Psoas muscle (tissue), 8 donors: ENCODE results near the gene KLF3. TPM values are rescaled to one million over a fixed set of nuclear protein-coding genes. Genes with fewer than 3 reads are reported as not detected.

Source experiments
- ATAC-seq, 4 donors: fragments of 200-7000 bp; cut with Tn5 transposase; one replicate each; pipeline ENCODE4 v1.9.1; 2020; ENCODE audit warnings: moderate library complexity in 3 of 4, mild to moderate bottlenecking in 2 of 4
- DNase-seq, 2 donors: peaks; one replicate each; pipeline ENCODE4 v3.0.0-alpha.2; 2020
- H3K27ac ChIP-seq: fragments of 200-600 bp; one replicate; pipeline ENCODE4 v1.8.0; 2022
- H3K27me3 ChIP-seq, 3 donors: fragments of 200-600 bp in 1 of 3; one replicate each; pipeline versions ENCODE4 v1.6.1 to v1.8.0; 2013 to 2022; ENCODE audit warnings: low read length in 2 of 3, mild to moderate bottlenecking in 2 of 3, moderate library complexity in 1 of 3; ENCODE audit not compliant: insufficient read depth in 3 of 3
- H3K36me3 ChIP-seq, 2 donors: fragments of 200-600 bp in 1 of 2; one replicate each; pipeline versions ENCODE4 v1.6.1 to v1.8.0; 2013 to 2022; ENCODE audit warnings: low read depth in 1 of 2, mild to moderate bottlenecking in 1 of 2, moderate library complexity in 1 of 2; ENCODE audit not compliant: insufficient read depth in 1 of 2
- H3K4me1 ChIP-seq: fragments of 200-600 bp; one replicate; pipeline ENCODE4 v1.8.0; 2022
- H3K4me3 ChIP-seq: fragments of 200-600 bp; one replicate; pipeline ENCODE4 v1.8.0; 2022; ENCODE audit warnings: mild to moderate bottlenecking
- H3K9me3 ChIP-seq: fragments of 200-600 bp; one replicate; pipeline ENCODE4 v1.8.0; 2022
- WGBS, 3 donors: extraction: QIAGEN DNeasy Blood & Tissue Kit; methylation state at CpG; one replicate each; pipeline versions ENCODE4 v1.1.6 to v1.1.7; 2013; 5-methylcytosine and 5-hydroxymethylcytosine counted together
- intact Hi-C, 2 donors: fragments of 100-400 bp; cut with DNase I; formaldehyde crosslinking; loops; one replicate each; pipeline versions ENCODE4 v1.11.0 to v1.14.2; 2022
- polyA plus RNA-seq, 3 donors: library from polyadenylated mRNA; stranded (reverse); fragments of 200-250 nt; gene quantifications; one replicate each; pipeline ENCODE4 v1.2.3, GENCODE V29; 2013
- total RNA-seq, 4 donors: library from RNA; stranded (reverse); fragmentation: NEBNext Ultra II Directional in 2 of 4; extraction: Animal tissue kit (Norgen Biotek cat#: 25700) in 2 of 4; gene quantifications; one replicate each; pipeline versions ENCODE4 v1.2.1 to v1.2.4, GENCODE V29; 2021 to 2023
- TF ChIP-seq, protein P1 (sequence below): fragments of 200-600 bp; IDR thresholded peaks from one replicate; pipeline ENCODE4 v1.8.0; 2022; ENCODE audit warnings: antibody characterized with exemption
- donor health status: healthy with polysubstance abuse.
- donor health status: DM: no; HTN: no; CAD: no; lungs with moderate emphysema.
- donor health status: Bipolar disorder and iron deficiency.
- donor health status: healthy.
- donor health status: DM: yes; HTN: yes; CAD: no.
- donor health status: DM: no; HTN: no; CAD: no.
- donor health status: DM: no; HTN: no; CAD: no.
- donor health status: DM: yes; HTN: yes; CAD: no.

The KLF3 gene
- total and polyA plus RNA-seq, 7 donors, result 8.9 to 29.1 (median 14.7) TPM

DNA sequence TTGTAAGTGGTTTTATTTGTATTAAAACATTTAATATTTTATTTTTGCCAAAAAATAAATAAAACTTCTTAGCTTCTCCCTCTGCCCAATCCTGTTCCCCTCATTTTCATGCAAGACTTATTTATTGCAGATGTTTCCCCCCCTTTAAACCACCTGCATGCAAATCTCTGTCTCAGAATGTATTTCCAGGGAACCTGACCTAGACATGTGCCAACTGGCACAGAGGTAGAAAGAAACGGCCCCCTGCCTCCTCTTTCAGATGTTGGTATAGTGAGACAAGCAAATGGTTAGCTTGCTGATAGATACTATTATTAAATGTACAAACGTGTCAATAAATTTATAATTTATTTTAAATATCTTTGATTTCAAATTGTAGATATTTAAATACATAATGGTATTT lies 47.1 kb downstream of the KLF3 start:
- H3K9me3 ChIP-seq, result peaks cover 6% of the 10 kb centered on the region
- no peaks in the 10 kb centered on the region for H3K27me3 ChIP-seq
- TF ChIP-seq, protein P1, sequence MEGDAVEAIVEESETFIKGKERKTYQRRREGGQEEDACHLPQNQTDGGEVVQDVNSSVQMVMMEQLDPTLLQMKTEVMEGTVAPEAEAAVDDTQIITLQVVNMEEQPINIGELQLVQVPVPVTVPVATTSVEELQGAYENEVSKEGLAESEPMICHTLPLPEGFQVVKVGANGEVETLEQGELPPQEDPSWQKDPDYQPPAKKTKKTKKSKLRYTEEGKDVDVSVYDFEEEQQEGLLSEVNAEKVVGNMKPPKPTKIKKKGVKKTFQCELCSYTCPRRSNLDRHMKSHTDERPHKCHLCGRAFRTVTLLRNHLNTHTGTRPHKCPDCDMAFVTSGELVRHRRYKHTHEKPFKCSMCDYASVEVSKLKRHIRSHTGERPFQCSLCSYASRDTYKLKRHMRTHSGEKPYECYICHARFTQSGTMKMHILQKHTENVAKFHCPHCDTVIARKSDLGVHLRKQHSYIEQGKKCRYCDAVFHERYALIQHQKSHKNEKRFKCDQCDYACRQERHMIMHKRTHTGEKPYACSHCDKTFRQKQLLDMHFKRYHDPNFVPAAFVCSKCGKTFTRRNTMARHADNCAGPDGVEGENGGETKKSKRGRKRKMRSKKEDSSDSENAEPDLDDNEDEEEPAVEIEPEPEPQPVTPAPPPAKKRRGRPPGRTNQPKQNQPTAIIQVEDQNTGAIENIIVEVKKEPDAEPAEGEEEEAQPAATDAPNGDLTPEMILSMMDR, result no peak
- no peak for DNase-seq
- 62 to 69% (median 66%) methylated on average over 2 of the region's 2 CpGs for WGBS, 3 donors
- H3K36me3 ChIP-seq, result no peaks in the 10 kb centered on the region
- ATAC-seq, result no peak
- no peak overlapping the region for H3K4me3 ChIP-seq
- H3K27ac ChIP-seq, result no peak overlapping the region
- intact Hi-C loops, result no loop called here
- no peaks in the 10 kb centered on the region for H3K4me1 ChIP-seq

DNA sequence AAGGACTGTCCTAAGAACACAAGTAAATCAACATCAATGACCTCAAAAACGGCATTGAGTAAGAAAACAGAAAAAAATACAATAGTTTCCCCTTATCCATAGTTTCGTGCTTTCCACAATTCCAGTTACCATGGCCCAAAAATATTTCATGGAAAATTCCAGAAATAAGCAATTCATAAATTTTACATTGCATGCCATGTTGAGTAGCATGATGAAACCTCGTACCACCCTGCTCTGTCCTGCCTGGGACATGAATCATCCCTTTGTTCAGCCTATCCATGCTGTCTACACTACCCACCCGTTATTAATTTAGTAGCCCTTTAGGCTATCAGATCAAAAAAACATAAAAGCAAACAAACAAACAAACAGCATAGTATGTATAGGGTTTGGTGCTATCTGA lies 51.1 kb downstream of the KLF3 start:
- no peaks in the 10 kb centered on the region for H3K36me3 ChIP-seq
- peaks cover 6% of the 10 kb centered on the region for H3K9me3 ChIP-seq
- H3K4me1 ChIP-seq, result no peaks in the 10 kb centered on the region
- intact Hi-C loops, result no loop called here
- DNase-seq (no peak), ATAC-seq (no peak)
- no peak overlapping the region for H3K4me3 ChIP-seq
- TF ChIP-seq, protein P1, result no peak
- H3K27ac ChIP-seq, result no peak overlapping the region
- peaks cover 0 to 2% (median 0%) of the 10 kb centered on the region in 3 donors for H3K27me3 ChIP-seq
- WGBS, 3 donors, result 66 to 72% (median 70%) methylated on average over 4 of the region's 4 CpGs

DNA sequence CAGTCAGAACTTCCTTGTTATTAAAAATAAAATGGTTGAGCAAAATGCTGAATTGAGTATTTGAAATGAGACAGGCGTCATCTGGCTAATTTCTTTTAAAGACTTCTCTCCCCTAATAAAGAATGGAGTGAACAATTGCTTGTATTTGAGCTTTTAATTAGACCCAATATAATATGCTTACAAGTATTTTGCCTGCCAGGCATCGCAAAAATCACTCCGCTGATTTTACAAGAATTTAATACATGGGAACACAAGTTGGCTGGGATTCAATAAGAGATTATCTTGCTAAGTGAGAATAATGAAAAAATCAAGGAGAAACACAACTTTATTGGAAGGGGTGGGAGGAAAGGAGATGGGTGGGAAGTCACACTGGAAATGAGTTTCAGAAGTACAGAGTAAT lies 52.3 kb downstream of the KLF3 start:
- intact Hi-C loops, result no loop called here
- Histone ChIP-seq H3K27me3 (peaks cover 0 to 2% (median 0%) of the 10 kb centered on the region in 3 donors), H3K4me3 (no peak overlapping the region), H3K36me3 (no peaks in the 10 kb centered on the region), H3K9me3 (peaks cover 6% of the 10 kb centered on the region), H3K27ac (no peak overlapping the region), H3K4me1 (no peaks in the 10 kb centered on the region)
- TF ChIP-seq, protein P1, result no peak
- no peak for DNase-seq
- WGBS, 3 donors, result 66 to 77% (median 73%) methylated on average over 3 of the region's 3 CpGs
- ATAC-seq, result no peak

DNA sequence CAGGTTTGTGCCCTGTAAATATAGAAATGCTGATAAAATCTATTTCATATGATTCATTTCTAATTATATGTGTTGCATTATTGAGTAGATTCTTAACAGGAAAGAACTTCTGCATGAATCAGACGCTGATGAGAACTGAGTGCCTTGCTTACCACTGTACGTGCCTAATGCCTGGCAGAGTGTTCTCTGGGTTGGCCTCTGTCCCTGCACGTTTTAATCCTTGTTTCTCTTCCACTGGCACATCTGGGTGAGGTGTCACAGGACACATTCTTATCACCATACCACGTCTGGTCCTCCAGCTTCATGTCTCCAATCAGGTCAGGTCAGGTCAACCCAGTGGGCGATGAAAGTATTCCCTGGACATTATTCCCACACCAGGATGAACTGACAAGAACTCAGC lies 53.6 kb downstream of the KLF3 start:
- WGBS, 3 donors, result 39 to 48% (median 46%) methylated on average over 5 of the region's 5 CpGs
- peak in 1 of 4 donors; percentile 40 for ATAC-seq
- H3K27ac ChIP-seq, result no peak overlapping the region
- DNase-seq, result no peak
- TF ChIP-seq, protein P1, result no peak
- H3K4me1 ChIP-seq, result no peaks in the 10 kb centered on the region
- no peak overlapping the region for H3K4me3 ChIP-seq
- H3K27me3 ChIP-seq, result peaks cover 0 to 2% (median 0%) of the 10 kb centered on the region in 3 donors
- H3K9me3 ChIP-seq, result peaks cover 5% of the 10 kb centered on the region
- no peaks in the 10 kb centered on the region for H3K36me3 ChIP-seq
- intact Hi-C loops, result no loop called here

DNA sequence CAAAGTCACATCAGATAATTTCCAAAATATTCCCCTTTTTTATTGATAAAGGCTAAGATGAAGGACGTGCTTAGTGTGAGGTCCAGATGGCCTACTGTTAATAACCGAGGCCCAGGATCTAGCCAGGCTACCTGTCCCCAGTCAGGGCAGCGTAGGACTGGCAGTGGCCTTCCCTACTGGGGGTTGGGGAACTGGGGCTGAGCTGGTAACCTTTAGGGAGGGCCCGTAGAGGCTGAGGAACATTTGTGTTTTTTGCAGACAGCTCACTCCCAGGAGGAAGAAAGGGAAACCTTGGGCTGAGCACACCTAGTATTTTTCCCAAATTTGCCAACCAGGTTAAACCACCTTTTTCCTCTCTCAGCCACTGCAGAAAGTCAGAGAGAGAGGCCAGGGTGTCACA lies 59.1 kb downstream of the KLF3 start:
- TF ChIP-seq, protein P1, result no peak
- WGBS, 3 donors, result 69 to 91% (median 84%) methylated on average over 4 of the region's 4 CpGs
- H3K27ac ChIP-seq, result no peak overlapping the region
- H3K4me1 ChIP-seq, result no peaks in the 10 kb centered on the region
- no peaks in the 10 kb centered on the region for H3K27me3 ChIP-seq
- ATAC-seq (no peak), DNase-seq (no peak)
- intact Hi-C loops, result no loop called here
- H3K36me3 ChIP-seq, result no peaks in the 10 kb centered on the region
- no peak overlapping the region for H3K4me3 ChIP-seq
- H3K9me3 ChIP-seq, result no peaks in the 10 kb centered on the region
